DMS153 (cell line): ENCODE measurements around the gene PRCD.

Experiments used
- DNase-seq: peaks from one replicate; lab custom pipeline; 2025; lab: John Stamatoyannopoulos, UW

PRCD gene

GRCh38 chr17:76539631-76540271 is at the start of gene PRCD:
PRCD (plus strand) TSS chr17:76540044; CDS start chr17:76540142, 98 bp downstream.
- no peak for DNase-seq

DNA sequence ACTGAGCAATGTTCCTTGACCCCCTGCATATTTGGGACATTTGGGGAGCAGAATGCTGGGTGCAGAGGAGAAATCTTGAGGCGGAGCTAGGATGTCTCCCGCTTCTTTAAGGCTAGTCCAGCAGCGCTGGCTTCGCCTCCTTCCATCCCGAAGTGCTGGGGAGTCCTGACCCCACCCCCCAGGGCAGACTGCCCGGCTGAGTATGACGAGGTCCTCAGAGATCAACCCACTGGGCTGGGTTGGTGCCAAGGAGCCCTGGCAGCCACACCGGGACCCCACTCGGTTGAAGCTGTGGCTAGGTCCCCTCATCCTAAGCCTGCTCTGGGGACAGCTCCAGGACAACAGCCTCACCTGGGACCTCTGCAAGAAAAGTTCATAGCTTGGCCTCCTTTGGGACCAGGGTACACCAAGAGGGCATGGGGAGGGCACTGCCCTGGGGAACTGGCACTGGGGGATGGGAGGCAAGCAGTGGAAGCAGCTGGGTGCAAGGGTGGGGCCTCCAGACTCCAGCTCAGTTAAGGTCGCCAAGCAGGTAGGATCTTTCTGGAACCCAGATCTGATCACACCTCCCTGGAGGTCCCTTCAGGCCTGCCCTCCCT is 49.6 kb upstream of the PRCD start:
- no peak for DNase-seq

DNA sequence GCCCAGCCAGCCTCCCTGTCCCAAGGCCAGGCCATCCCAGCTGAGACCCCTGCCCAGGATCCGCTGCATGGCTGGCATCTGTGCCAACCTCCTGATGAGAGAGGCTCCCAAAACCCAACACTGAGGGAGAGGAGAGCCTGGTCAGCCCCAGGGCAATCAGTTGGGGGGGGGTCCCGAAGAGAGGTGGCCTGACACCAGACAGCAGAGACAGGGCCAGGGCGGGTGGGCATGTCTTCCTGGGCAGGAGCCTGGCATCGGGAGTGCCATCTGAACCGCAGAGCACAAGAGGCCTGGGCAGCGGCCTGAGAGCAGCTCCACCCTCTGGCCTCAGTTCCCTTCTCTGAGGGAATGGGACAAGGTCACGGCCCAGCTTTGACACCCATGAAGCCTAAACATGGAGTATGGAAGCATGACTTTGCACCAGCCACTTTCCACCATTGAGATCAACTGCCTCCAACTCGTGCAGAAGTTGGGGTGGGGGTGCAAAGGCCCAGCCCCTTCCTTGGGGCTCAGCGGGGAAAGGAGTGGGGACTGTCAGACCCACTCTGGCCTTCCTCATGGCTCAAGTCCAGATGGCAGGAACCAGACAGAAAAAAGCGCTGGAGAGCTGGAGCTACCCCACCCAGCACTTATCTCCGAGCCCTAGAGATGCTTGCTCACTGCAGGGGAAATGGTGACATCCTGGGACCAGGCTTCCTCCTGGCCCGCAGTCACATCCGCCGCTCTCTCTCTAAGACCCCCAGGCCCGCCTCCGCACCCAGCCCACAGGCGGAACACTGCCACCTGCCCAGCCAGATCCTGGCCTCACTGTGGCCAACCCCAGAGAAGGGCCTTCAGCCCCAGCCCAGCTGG is 48.3 kb upstream of the PRCD start:
- no peak for DNase-seq

DNA sequence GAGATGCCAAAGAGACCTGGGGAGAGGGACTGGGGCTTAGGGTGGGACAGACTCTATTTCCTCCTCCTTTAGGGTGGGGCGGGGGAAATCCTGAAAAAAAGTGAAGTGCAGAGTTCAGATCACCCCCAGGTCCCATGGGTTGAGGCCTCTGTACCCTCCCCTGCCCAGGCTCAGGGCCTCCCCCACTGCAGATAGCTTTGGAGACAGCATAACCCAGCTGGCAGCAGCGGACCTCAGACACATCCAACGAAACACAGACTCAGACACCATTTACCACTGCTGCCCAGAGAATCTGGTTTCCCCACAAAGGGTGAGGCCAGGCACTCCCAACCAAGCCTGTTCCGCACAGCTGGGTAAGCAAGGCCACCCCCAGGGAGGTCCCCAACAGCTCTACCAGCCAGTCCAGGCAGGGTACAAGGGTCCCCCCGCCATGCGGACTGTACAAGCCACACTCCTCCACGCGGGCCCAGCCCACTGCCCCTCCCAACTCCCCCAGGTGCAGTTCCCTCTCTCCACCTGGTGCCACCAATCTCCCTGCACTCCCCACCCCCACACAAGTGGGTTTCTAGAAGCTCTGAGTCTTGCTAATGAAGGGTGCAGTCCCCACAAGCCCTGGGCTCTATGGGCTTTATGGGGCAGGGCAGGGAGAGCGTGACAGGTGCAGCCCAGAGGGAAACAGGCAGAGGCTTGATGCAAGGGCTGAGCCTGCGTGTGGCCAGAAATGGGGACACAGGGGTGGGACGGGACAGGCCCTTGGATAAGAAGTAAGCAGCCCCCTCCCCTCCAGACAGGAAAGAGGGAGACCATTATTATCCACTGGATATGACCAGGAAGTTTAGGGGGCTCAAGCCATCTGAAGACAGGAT is 47.5 kb upstream of the PRCD start:
- DNase-seq: no peak

DNA sequence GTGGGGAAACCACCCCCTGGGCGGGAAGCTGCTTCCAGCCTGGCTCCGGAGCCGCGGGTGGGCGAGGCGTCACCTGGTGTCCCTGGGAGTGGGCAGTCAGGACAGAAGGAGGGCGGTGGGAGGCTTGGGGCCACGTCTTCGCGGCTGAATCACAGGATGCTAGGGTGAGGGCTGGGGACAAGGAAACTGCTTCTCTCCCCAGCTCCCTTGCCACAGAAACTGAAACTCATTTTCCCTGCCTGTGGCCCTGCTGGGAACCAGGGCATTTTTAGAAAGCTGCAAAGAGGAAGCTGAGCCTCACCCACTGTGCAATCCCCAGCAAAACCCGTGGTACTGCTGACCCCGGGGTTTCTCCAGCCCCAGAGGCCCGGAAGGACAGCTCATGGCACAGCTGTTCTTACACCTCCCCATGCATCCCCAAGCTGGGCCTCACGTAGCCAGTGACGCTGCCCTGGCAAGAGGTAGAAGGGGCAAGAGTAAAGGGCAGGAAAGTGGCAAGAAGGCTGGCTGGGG is 46.8 kb upstream of the PRCD start:
- DNase-seq: no peak

DNA sequence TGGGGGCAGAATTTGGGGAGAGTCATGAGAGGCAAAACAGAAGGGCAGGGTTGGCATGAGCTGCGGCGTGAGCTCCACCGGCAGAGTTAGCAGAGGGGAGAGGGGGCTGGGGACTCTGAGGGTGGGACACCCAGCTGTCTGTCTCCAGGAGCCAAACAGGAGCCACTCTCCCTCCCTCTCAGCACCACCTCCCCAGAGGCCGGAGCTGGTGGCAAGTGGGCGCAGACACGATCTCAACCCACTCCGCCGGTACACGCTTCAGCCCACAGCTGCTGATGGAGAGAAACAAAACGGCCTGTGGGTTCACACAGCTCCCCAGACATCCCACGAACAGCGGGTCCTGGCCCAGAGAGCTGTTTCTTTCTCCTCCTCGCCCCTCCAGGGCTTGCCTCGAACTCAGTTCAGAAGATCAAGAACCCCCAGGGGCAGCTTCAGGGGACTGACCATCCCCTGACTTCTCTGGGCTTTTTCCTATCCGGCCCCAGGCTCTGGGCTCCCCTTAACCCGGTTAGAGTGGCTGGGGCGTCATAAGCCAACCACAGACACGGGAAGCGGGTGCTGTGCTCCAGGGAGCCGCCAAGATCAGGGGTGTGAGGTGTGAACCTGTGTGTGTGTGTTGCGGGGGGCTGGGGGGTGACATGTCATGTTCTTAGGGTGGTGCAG is 46.2 kb upstream of the PRCD start:
- no peak for DNase-seq

DNA sequence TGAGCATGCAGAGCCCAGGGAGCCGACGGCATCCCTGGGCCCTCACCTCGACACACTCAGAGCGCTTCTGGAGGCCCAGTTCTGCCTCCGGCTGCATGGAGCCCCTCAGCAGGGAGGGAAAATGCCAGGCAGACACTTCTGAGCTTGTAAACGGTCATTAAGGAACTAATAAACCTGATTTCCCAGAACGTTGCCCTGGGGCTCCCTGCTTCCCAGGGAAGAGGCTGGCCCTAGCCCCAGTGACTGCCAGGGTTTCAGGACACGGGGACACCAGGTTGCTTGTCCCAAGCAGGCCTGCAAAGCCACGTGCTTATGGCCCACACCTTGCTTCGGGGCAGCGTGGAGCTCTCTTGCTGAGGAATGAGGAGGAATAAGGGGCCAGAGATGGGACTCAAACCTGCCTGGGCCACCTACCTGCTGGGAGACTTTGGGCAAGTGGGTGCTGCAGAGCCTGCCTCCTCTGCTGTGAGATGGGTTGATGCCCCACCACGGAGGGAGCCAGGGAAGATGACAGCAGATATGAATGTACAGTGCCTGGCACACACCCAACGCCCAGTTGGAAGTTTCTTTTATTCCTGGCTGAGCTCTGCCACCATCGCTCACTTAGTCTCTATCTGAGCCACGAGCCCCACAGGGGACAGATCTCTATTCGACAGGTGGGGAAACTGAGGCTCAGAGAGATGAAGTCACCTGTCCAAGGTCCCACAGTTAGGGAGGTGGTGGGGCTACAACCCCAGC is 44.0 kb upstream of the PRCD start:
- DNase-seq: no peak

DNA sequence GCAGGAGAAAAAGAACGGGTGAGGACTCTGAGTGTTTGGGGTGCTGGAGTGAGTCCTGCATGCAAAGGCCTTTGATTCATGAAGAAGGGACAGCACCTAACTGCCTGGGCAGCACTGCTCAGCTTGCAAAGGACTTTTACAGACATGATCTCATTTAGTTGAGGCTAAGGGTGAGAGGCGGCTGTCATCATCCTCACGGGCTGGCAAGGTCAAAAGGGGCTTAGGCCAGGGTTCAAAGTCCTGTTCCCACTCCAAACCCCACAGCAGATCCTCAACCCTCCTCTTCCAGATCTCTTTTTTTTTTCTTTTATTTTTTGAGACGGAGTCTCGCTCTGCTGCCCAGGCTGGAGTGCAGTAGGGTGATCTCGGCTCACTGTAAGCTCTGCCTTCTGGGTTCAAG is 43.4 kb upstream of the PRCD start:
- DNase-seq: no peak

DNA sequence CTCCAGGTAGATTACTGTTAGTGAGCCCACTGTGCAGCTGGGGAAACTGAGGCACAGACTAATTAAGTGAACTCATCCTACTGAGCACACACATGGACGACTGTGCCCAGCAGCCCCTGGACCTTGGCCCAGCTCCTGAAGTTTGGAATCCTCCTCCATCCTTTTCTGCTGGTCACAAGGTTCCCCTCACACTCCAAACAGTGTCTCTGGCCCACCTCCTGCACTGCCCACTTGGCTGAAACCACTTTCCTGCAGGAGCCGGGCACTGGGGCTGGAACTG is 42.2 kb upstream of the PRCD start:
- no peak for DNase-seq

DNA sequence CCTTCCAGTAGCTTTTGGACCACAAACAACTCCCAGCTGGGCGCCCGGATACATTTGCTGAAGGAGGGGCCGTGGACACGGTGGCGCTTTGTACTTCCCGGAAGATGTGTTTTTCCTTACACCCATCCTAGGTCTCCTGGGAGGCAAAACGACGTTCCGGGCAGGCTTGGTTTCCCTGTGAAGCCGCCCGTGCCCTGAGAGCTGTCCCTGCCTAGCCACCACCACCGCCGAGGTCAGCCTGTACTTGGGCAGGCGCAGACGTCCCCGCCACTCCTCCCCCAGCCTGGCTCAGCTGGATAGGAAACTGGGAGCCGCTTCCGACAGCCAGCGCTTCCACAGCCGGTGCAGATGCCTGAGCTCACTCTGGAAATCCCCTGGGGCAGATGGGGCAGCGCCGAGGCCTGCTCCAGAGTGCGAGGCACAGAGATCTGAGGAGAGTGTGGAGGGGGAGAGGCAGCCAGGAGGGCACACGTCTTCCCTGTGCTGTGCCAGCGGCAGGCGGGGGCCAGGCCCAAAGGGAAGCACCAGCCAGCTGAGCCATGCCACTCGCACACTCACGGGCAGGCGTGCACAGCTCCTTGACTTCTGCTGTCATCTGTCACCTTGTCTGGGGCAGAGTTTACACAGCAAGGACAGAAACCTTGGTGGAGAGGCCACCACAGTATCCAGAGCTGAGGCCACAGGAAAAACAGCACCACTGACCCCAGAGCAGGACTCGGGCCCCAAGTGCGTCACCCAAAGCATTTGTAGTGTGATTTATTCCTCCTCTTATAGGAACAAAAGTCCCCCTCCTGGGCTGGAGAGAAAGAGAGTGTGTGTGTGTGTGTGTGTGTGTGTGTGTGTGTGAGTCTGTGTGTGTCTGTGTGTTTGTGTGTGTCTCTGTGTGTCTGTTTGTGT is 41.6 kb upstream of the PRCD start:
- DNase-seq: peak; percentile 56

- no peak for DNase-seq
These were observed 41.0 kb upstream of the PRCD start for GRCh38 chr17:76498876-76499251.

GRCh38 chr17:76499267-76499667 is 40.6 kb upstream of the PRCD start:
- no peak for DNase-seq

DNA sequence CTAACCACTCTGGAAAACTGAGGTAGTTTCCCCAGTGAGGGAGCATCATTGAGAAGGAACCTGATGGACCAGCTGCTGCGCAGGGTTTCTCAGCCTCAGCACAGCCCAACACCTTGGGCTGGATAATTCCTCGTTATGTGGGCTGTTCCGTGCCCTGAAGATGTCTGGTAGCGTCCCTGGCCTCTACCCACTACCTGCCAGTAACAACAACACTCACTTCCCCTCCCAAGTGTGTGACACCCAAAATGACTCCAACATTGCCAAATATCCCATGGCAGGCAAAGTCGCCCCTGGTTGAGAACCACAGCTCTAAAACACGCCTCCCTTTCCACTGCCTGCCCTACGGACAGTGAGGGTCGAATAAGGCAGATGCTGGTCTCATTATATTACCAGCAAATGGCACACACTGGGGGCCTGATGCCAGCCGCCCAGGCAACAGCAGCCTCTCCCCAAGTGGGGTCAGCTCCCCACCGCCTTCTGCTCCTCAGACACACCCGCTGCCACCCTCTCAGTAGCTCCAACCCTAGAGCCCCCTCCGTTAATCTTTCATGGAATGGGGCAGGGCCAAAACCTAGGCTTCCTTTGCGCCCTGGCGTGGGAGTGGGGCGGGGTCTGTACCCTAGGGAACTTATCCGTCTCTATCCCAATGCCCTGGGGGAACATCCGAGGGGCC is 39.6 kb upstream of the PRCD start:
- no peak for DNase-seq

- no peak for DNase-seq
These were observed 39.2 kb upstream of the PRCD start for GRCh38 chr17:76500747-76501017.

- DNase-seq: peak; percentile 67
These were observed 38.6 kb upstream of the PRCD start, which contains the start of gene RHBDF2 for GRCh38 chr17:76501018-76501826. RHBDF2 (minus strand) TSS chr17:76501423; CDS start chr17:76481524, 19,899 bp downstream.

- DNase-seq: no peak
These were observed 38.0 kb upstream of the PRCD start for GRCh38 chr17:76501827-76502307.

DNA sequence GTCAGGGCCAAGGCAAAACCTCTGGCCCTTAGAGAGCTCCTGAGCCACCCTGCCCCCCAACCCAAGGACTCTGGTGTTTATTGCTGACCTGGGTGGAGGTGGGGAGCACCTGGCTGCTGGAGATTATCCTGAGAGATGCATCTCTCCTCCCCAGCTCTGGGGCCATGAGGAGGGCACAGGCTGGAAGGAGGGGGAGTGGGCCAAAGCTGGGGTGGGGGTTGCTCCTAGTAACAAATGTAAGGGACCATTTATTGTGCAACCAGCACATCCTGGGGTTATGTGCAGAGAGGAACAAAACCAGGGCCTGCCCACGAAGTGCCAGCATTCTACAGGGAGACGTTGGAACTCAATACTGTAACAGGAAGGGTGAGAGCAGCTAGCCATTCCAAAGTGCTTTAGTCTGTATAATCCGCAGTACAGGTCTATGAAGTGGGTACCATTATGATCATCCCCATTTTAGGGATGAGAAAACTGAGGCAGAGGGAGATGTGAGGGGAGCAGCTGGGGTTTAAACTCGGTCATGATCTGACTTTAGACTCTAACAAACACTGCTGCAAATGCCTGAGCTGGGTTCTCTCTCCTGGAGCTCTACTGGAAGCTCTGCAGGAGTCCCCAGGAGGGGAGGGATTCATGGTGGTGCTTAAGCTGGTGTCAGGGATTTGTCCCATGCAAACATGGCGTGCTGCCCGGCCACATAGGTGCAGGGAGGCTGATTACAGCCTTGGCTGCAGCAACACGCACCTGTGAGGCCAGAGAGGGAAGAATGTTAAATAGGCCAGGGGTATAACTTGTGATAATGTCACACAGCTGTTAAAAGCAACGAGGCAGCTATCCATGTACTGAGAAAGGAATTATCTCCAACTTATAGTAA is 37.3 kb upstream of the PRCD start:
- no peak for DNase-seq

DNA sequence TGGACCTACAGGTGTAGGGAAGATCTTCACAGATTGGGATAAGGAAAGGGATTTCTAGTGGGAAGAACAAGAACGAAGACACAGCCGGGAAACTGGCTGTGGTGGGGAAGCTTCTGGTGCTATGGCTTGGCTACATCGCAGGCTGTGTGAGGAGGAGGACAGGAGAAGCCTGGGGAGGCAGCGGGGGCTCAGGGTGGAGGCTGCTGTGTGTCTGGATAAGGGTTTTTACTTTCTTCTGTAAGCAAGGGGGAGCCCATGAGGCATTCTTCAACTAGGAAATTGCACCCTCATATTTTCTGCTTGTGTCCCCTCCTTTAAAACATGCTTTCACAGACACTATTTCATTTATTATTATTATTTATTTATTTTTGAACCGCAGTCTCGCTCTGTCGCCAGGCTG is 35.7 kb upstream of the PRCD start:
- no peak for DNase-seq
